ENCODE measurements around the gene CEP85L. TPM values are rescaled to one million over a fixed set of nuclear protein-coding genes. Genes with fewer than 3 reads are reported as not detected.

Gene CEP85L
- total and polyA plus RNA-seq, 2 of the 13 experiments (the other 11 are each of a cell fraction or from before 2014, with no cell fraction given): 0.44 to 1.7 TPM

GRCh38 chr6:118469468-118469867 is 181.9 kb downstream of the CEP85L start (continued):
- TF ChIP-seq, protein P1, sequence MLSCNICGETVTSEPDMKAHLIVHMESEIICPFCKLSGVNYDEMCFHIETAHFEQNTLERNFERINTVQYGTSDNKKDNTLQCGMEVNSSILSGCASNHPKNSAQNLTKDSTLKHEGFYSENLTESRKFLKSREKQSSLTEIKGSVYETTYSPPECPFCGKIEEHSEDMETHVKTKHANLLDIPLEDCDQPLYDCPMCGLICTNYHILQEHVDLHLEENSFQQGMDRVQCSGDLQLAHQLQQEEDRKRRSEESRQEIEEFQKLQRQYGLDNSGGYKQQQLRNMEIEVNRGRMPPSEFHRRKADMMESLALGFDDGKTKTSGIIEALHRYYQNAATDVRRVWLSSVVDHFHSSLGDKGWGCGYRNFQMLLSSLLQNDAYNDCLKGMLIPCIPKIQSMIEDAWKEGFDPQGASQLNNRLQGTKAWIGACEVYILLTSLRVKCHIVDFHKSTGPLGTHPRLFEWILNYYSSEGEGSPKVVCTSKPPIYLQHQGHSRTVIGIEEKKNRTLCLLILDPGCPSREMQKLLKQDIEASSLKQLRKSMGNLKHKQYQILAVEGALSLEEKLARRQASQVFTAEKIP (CRISPR knock-in tag; IDR thresholded peaks at IDR 0.05; ENCODE audit: borderline replicate concordance): no peak
- no peak for TF ChIP-seq ZFP37 (CRISPR knock-in tag; IDR thresholded peaks at IDR 0.05; ENCODE audit: borderline replicate concordance)
- TF ChIP-seq JUNB (CRISPR knock-in tag; IDR thresholded peaks at IDR 0.05; ENCODE audit: borderline replicate concordance): peak; percentile 86
- TF ChIP-seq ZNF224 (CRISPR knock-in tag; IDR thresholded peaks at IDR 0.05): no peak
- TF ChIP-seq GLI4 (CRISPR knock-in tag; IDR thresholded peaks at IDR 0.05; ENCODE audit: borderline replicate concordance): no peak
- no peak for TF ChIP-seq ZSCAN12 (CRISPR knock-in tag; IDR thresholded peaks at IDR 0.05)
- no peak for TF ChIP-seq NRL (CRISPR knock-in tag; IDR thresholded peaks at IDR 0.05; ENCODE audit: borderline replicate concordance)
- no peak for TF ChIP-seq NFIB (CRISPR knock-in tag; IDR thresholded peaks at IDR 0.05; ENCODE audit: borderline replicate concordance)
- no peak for TF ChIP-seq MXI1 (IDR thresholded peaks at IDR 0.05; ENCODE audit: borderline replicate concordance, low read depth, low read length)
- TF ChIP-seq ZMYM2 (CRISPR knock-in tag; IDR thresholded peaks at IDR 0.05): peak; percentile 65; the same call in 1 of the 2 replicates
- no peak for TF ChIP-seq PBX2 (CRISPR knock-in tag; IDR thresholded peaks at IDR 0.05)
- TF ChIP-seq NFYB (CRISPR knock-in tag; IDR thresholded peaks at IDR 0.05): no peak
- no peak for TF ChIP-seq CREBL2 (CRISPR knock-in tag; IDR thresholded peaks at IDR 0.05; ENCODE audit: borderline replicate concordance)
- 0 out of 2 replicates have a peak, but pooled peaks have one; percentile 13 for TF ChIP-seq ZMYM3 (CRISPR knock-in tag; IDR thresholded peaks at IDR 0.05)
- TF ChIP-seq THAP11 (CRISPR knock-in tag; IDR thresholded peaks at IDR 0.05): 0 out of 2 replicates have a peak, but pooled peaks have one; percentile 3
- TF ChIP-seq SMYD3 (CRISPR knock-in tag; IDR thresholded peaks at IDR 0.05): no peak
- no peak for TF ChIP-seq ZNF800 (CRISPR knock-in tag; IDR thresholded peaks at IDR 0.05)
- no peak for TF ChIP-seq ZFP90 (CRISPR knock-in tag; IDR thresholded peaks at IDR 0.05; ENCODE audit: borderline replicate concordance)
- TF ChIP-seq ZNF253 (CRISPR knock-in tag; IDR thresholded peaks at IDR 0.05; ENCODE audit: borderline replicate concordance): no peak
- no peak for TF ChIP-seq ZNF704 (CRISPR knock-in tag; IDR thresholded peaks at IDR 0.05; ENCODE audit: borderline replicate concordance)
- no peak for TF ChIP-seq ARNT (IDR thresholded peaks at IDR 0.05)
- TF ChIP-seq TEAD3 (CRISPR knock-in tag; optimal IDR thresholded peaks at IDR 0.05; ENCODE audit: borderline replicate concordance): peak; percentile 12
- no peak for TF ChIP-seq HBP1 (CRISPR knock-in tag; IDR thresholded peaks at IDR 0.05; ENCODE audit: low read depth)
- no peak for TF ChIP-seq POLR2AphosphoS2 (IDR thresholded peaks at IDR 0.05; ENCODE audit: low read depth, low read length)

Measured in HepG2 (cell line).